ENCODE measurements around the gene ARPC2.

GRCh38 chr2:218286570-218287459, 69.8 kb downstream of the ARPC2 start:
- TF ChIP-seq, protein P1, sequence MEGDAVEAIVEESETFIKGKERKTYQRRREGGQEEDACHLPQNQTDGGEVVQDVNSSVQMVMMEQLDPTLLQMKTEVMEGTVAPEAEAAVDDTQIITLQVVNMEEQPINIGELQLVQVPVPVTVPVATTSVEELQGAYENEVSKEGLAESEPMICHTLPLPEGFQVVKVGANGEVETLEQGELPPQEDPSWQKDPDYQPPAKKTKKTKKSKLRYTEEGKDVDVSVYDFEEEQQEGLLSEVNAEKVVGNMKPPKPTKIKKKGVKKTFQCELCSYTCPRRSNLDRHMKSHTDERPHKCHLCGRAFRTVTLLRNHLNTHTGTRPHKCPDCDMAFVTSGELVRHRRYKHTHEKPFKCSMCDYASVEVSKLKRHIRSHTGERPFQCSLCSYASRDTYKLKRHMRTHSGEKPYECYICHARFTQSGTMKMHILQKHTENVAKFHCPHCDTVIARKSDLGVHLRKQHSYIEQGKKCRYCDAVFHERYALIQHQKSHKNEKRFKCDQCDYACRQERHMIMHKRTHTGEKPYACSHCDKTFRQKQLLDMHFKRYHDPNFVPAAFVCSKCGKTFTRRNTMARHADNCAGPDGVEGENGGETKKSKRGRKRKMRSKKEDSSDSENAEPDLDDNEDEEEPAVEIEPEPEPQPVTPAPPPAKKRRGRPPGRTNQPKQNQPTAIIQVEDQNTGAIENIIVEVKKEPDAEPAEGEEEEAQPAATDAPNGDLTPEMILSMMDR (conservative IDR thresholded peaks at IDR 0.05): no peak
- TF ChIP-seq ZFX (IDR thresholded peaks at IDR 0.05): no peak
